BLaER1 (cell line): Measurements from ENCODE around the gene PHLDA3.

ENCODE experiments used
- H3K27ac ChIP-seq: shearing (Covaris generic); formaldehyde crosslinking; 2 replicates; pipeline ENCODE4 v1.8.1; 2022
- H3K27me3 ChIP-seq: shearing (Covaris generic); formaldehyde crosslinking; 2 replicates; pipeline ENCODE4 v1.8.1; 2022
- H3K36me3 ChIP-seq: shearing (Covaris generic); formaldehyde crosslinking; 2 replicates; pipeline ENCODE4 v1.8.1; 2022
- H3K4me1 ChIP-seq: shearing (Covaris generic); formaldehyde crosslinking; 2 replicates; pipeline ENCODE4 v1.8.1; 2022
- H3K4me2 ChIP-seq: shearing (Covaris generic); formaldehyde crosslinking; 2 replicates; pipeline ENCODE4 v1.8.1; 2022
- H3K4me3 ChIP-seq: shearing (Covaris generic); formaldehyde crosslinking; 2 replicates; pipeline ENCODE4 v1.8.1; 2022
- H3K9ac ChIP-seq: shearing (Covaris generic); formaldehyde crosslinking; 2 replicates; pipeline ENCODE4 v1.8.1; 2022
- H3K9me3 ChIP-seq: shearing (Covaris generic); formaldehyde crosslinking; 2 replicates; pipeline ENCODE4 v1.8.1; 2022
- H4K20me1 ChIP-seq: shearing (Covaris generic); formaldehyde crosslinking; 2 replicates; pipeline ENCODE4 v1.8.1; 2022
- Cebpa-rat ChIP-seq: shearing (Covaris generic); IDR thresholded peaks from 2 replicates; pipeline ENCODE4 v1.8.1; 2022

Gene PHLDA3

GRCh38 chr1:201456499-201457309 lies 12.3 kb downstream of the PHLDA3 start:
- TF ChIP-seq Cebpa-rat, result peak; percentile 41; the same call in 1 of the 2 replicates
- H3K27ac ChIP-seq, result peak overlapping the region; percentile 49; the same call in 1 of the 2 replicates
- H3K4me2 ChIP-seq, result peak overlapping the region; percentile 67
- H3K4me3 ChIP-seq, result no peak overlapping the region
- peak overlapping the region; percentile 3; the same call in 1 of the 2 replicates for H3K9ac ChIP-seq
- no peaks in the 10 kb centered on the region for H3K9me3 ChIP-seq
- no peaks in the 10 kb centered on the region for H4K20me1 ChIP-seq
- no peaks in the 10 kb centered on the region for H3K36me3 ChIP-seq
- H3K27me3 ChIP-seq, result no peaks in the 10 kb centered on the region
- peaks cover 100% of the 10 kb centered on the region for H3K4me1 ChIP-seq

GRCh38 chr1:201455098-201455497 lies 13.9 kb downstream of the PHLDA3 start:
- Histone ChIP-seq H3K36me3 (no peaks in the 10 kb centered on the region), H3K9me3 (no peaks in the 10 kb centered on the region), H3K4me1 (peaks cover 100% of the 10 kb centered on the region), H3K4me2 (no peak overlapping the region), H3K27ac (no peak overlapping the region; the same call in 1 of the 2 replicates), H3K27me3 (no peaks in the 10 kb centered on the region), H3K9ac (no peak overlapping the region), H4K20me1 (no peaks in the 10 kb centered on the region), H3K4me3 (no peak overlapping the region)
- TF ChIP-seq Cebpa-rat, result no peak

- Histone ChIP-seq H3K27me3 (no peaks in the 10 kb centered on the region), H3K36me3 (no peaks in the 10 kb centered on the region), H3K4me3 (no peak overlapping the region), H3K4me1 (peaks cover 99% of the 10 kb centered on the region), H3K27ac (peak overlapping the region; percentile 22; the same call in 1 of the 2 replicates), H3K4me2 (peak overlapping the region; percentile 43), H4K20me1 (no peaks in the 10 kb centered on the region), H3K9me3 (no peaks in the 10 kb centered on the region), H3K9ac (no peak overlapping the region)
- no peak for TF ChIP-seq Cebpa-rat
These were observed 14.4 kb downstream of the PHLDA3 start for GRCh38 chr1:201454608-201455007.

- no peaks in the 10 kb centered on the region for H4K20me1 ChIP-seq
- H3K36me3 ChIP-seq, result no peaks in the 10 kb centered on the region
- no peak overlapping the region for H3K27ac ChIP-seq
- peaks cover 97% of the 10 kb centered on the region for H3K4me1 ChIP-seq
- no peaks in the 10 kb centered on the region for H3K9me3 ChIP-seq
- no peak overlapping the region for H3K9ac ChIP-seq
- no peak for TF ChIP-seq Cebpa-rat
- no peaks in the 10 kb centered on the region for H3K27me3 ChIP-seq
- peak overlapping the region; percentile 43; the same call in 1 of the 2 replicates for H3K4me2 ChIP-seq
- no peak overlapping the region for H3K4me3 ChIP-seq
These were observed 16.1 kb downstream of the PHLDA3 start for GRCh38 chr1:201452866-201453265.

- peaks cover 85% of the 10 kb centered on the region for H3K4me1 ChIP-seq
- peak overlapping the region; percentile 75 for H3K4me2 ChIP-seq
These were observed 18.2 kb downstream of the PHLDA3 start for GRCh38 chr1:201450721-201451291.

GRCh38 chr1:201448990-201449389 lies 20.0 kb downstream of the PHLDA3 start:
- TF ChIP-seq Cebpa-rat, result no peak
- H4K20me1 ChIP-seq, result no peaks in the 10 kb centered on the region
- no peaks in the 10 kb centered on the region for H3K36me3 ChIP-seq
- peak overlapping the region; percentile 30 for H3K4me2 ChIP-seq
- H3K27me3 ChIP-seq, result no peaks in the 10 kb centered on the region
- H3K9me3 ChIP-seq, result no peaks in the 10 kb centered on the region
- 0 out of 2 replicates have a peak overlapping the region, but pooled peaks have one; percentile 27 for H3K27ac ChIP-seq
- no peak overlapping the region for H3K4me3 ChIP-seq
- peaks cover 72% of the 10 kb centered on the region for H3K4me1 ChIP-seq
- H3K9ac ChIP-seq, result no peak overlapping the region

More at GRCh38 chr1:201450721-201451291, 18.2 kb downstream of the PHLDA3 start:
- H4K20me1 ChIP-seq, result no peaks in the 10 kb centered on the region
- H3K27me3 ChIP-seq, result no peaks in the 10 kb centered on the region
- peak overlapping the region; percentile 48; the same call in 1 of the 2 replicates for H3K9ac ChIP-seq
- TF ChIP-seq Cebpa-rat, result no peak
- H3K4me3 ChIP-seq, result 0 out of 2 replicates have a peak overlapping the region, but pooled peaks have one; percentile 2
- H3K36me3 ChIP-seq, result no peaks in the 10 kb centered on the region
- H3K9me3 ChIP-seq, result no peaks in the 10 kb centered on the region
- peak overlapping the region; percentile 59 for H3K27ac ChIP-seq

GRCh38 chr1:201447903-201448871 lies 20.8 kb downstream of the PHLDA3 start:
- no peak for TF ChIP-seq Cebpa-rat
- H3K4me3 ChIP-seq, result no peak overlapping the region
- no peaks in the 10 kb centered on the region for H3K9me3 ChIP-seq
- no peak overlapping the region for H3K9ac ChIP-seq
- no peaks in the 10 kb centered on the region for H3K36me3 ChIP-seq
- peaks cover 64% of the 10 kb centered on the region for H3K4me1 ChIP-seq
- no peaks in the 10 kb centered on the region for H3K27me3 ChIP-seq
- peak overlapping the region; percentile 30 for H3K4me2 ChIP-seq
- no peaks in the 10 kb centered on the region for H4K20me1 ChIP-seq
- 0 out of 2 replicates have a peak overlapping the region, but pooled peaks have one; percentile 27 for H3K27ac ChIP-seq

- H3K9me3 ChIP-seq, result no peaks in the 10 kb centered on the region
- H4K20me1 ChIP-seq, result no peaks in the 10 kb centered on the region
- peaks cover 36% of the 10 kb centered on the region for H3K4me1 ChIP-seq
- no peak overlapping the region for H3K4me3 ChIP-seq
- no peak overlapping the region for H3K4me2 ChIP-seq
- no peak overlapping the region for H3K9ac ChIP-seq
- no peak overlapping the region for H3K27ac ChIP-seq
- H3K36me3 ChIP-seq, result no peaks in the 10 kb centered on the region
- no peak for TF ChIP-seq Cebpa-rat
- no peaks in the 10 kb centered on the region for H3K27me3 ChIP-seq
These were observed 23.7 kb downstream of the PHLDA3 start for GRCh38 chr1:201445310-201445709.

- Histone ChIP-seq H3K9me3 (no peaks in the 10 kb centered on the region), H3K4me3 (no peak overlapping the region), H3K27me3 (no peaks in the 10 kb centered on the region), H3K36me3 (no peaks in the 10 kb centered on the region), H4K20me1 (no peaks in the 10 kb centered on the region), H3K4me2 (no peak overlapping the region), H3K9ac (no peak overlapping the region), H3K27ac (no peak overlapping the region), H3K4me1 (peaks cover 30% of the 10 kb centered on the region)
- TF ChIP-seq Cebpa-rat, result no peak
These were observed 24.2 kb downstream of the PHLDA3 start for GRCh38 chr1:201444792-201445191.
